ENCODE results near the gene EIF2B2. TPM values are rescaled to one million over a fixed set of nuclear protein-coding genes. Genes with fewer than 3 reads are reported as not detected.

Gene EIF2B2
- total RNA-seq, 2 experiments from 2014 or later: 33.5 to 49.8 TPM

GRCh38 chr14:75040507-75040906 lies 37.8 kb downstream of the EIF2B2 start:
- Histone ChIP-seq H3K9me3 (ENCODE audit: low read length) (no peaks in the 10 kb centered on the region), H3K4me1 (ENCODE audit: insufficient read depth, low read length, poor library complexity, severe bottlenecking) (no peaks in the 10 kb centered on the region), H2AFZ (ENCODE audit: low read length) (no peak overlapping the region), H3K79me2 (ENCODE audit: insufficient read depth, low read depth, low read length) (no peaks in the 10 kb centered on the region), H3K36me3 (ENCODE audit: insufficient read depth, low read length) (no peaks in the 10 kb centered on the region), H4K20me1 (ENCODE audit: insufficient read depth, low read length) (no peaks in the 10 kb centered on the region), H3K4me3 (ENCODE audit: low read depth, low read length, poor library complexity, severe bottlenecking) (no peak overlapping the region), H3K9me2 (ENCODE audit: insufficient read depth, low read length) (no peaks in the 10 kb centered on the region), H3K4me2 (ENCODE audit: low read length) (no peak overlapping the region), H3K27ac (ENCODE audit: low read depth, low read length, poor library complexity, severe bottlenecking) (no peak overlapping the region)
- DNase-seq (ENCODE audit: low spot score): no peak
- POLR2A ChIA-PET: no interaction called here
- CTCF ChIA-PET (ENCODE audit: unreplicated experiment): no interaction called here
- no TSS peak for BruUV-seq (replicated peaks)
- intact Hi-C loops (cut with micrococcal nuclease; ENCODE audit: unreplicated experiment): no loop called here
- TF ChIP-seq EZH2phosphoT487 (IDR thresholded peaks at IDR 0.05; ENCODE audit: borderline replicate concordance, low read depth, low read length) (no peak), CTCF (conservative IDR thresholded peaks at IDR 0.05; ENCODE audit: low read length) (no peak)

GRCh38 chr14:75040959-75041358 lies 38.2 kb downstream of the EIF2B2 start:
- Histone ChIP-seq H3K4me3 (ENCODE audit: low read depth, low read length, poor library complexity, severe bottlenecking) (no peak overlapping the region), H3K27ac (ENCODE audit: low read depth, low read length, poor library complexity, severe bottlenecking) (no peak overlapping the region), H3K4me1 (ENCODE audit: insufficient read depth, low read length, poor library complexity, severe bottlenecking) (no peaks in the 10 kb centered on the region), H3K4me2 (ENCODE audit: low read length) (no peak overlapping the region), H4K20me1 (ENCODE audit: insufficient read depth, low read length) (no peaks in the 10 kb centered on the region), H3K9me3 (ENCODE audit: low read length) (no peaks in the 10 kb centered on the region), H3K9me2 (ENCODE audit: insufficient read depth, low read length) (no peaks in the 10 kb centered on the region), H2AFZ (ENCODE audit: low read length) (no peak overlapping the region), H3K79me2 (ENCODE audit: insufficient read depth, low read depth, low read length) (no peaks in the 10 kb centered on the region), H3K36me3 (ENCODE audit: insufficient read depth, low read length) (no peaks in the 10 kb centered on the region)
- ChIA-PET POLR2A (no interaction called here), CTCF (ENCODE audit: unreplicated experiment) (no interaction called here)
- TF ChIP-seq EZH2phosphoT487 (IDR thresholded peaks at IDR 0.05; ENCODE audit: borderline replicate concordance, low read depth, low read length) (no peak), CTCF (conservative IDR thresholded peaks at IDR 0.05; ENCODE audit: low read length) (no peak)
- intact Hi-C loops (cut with micrococcal nuclease; ENCODE audit: unreplicated experiment): no loop called here
- BruUV-seq (replicated peaks): no TSS peak
- DNase-seq (ENCODE audit: low spot score): no peak

GRCh38 chr14:75041613-75042012 lies 38.9 kb downstream of the EIF2B2 start:
- Histone ChIP-seq H2AFZ (ENCODE audit: low read length) (no peak overlapping the region; the same call in 1 of the 2 replicates), H4K20me1 (ENCODE audit: insufficient read depth, low read length) (no peaks in the 10 kb centered on the region), H3K79me2 (ENCODE audit: insufficient read depth, low read depth, low read length) (no peaks in the 10 kb centered on the region), H3K4me1 (ENCODE audit: insufficient read depth, low read length, poor library complexity, severe bottlenecking) (no peaks in the 10 kb centered on the region), H3K4me2 (ENCODE audit: low read length) (no peak overlapping the region), H3K9me3 (ENCODE audit: low read length) (no peaks in the 10 kb centered on the region), H3K27ac (ENCODE audit: low read depth, low read length, poor library complexity, severe bottlenecking) (no peak overlapping the region), H3K9me2 (ENCODE audit: insufficient read depth, low read length) (no peaks in the 10 kb centered on the region), H3K36me3 (ENCODE audit: insufficient read depth, low read length) (no peaks in the 10 kb centered on the region), H3K4me3 (ENCODE audit: low read depth, low read length, poor library complexity, severe bottlenecking) (no peak overlapping the region)
- POLR2A ChIA-PET: interaction anchor here (0.9 kb wide), 1 partner anchor 88 kb away, joined by 3 read pairs; no protein-coding TSS in a partner anchor
- CTCF ChIA-PET (ENCODE audit: unreplicated experiment): no interaction called here
- DNase-seq (ENCODE audit: low spot score): no peak
- intact Hi-C loops (cut with micrococcal nuclease; ENCODE audit: unreplicated experiment): no loop called here
- TF ChIP-seq CTCF (conservative IDR thresholded peaks at IDR 0.05; ENCODE audit: low read length): no peak
- no peak for TF ChIP-seq EZH2phosphoT487 (IDR thresholded peaks at IDR 0.05; ENCODE audit: borderline replicate concordance, low read depth, low read length)
- no TSS peak for BruUV-seq (replicated peaks)
